Keratinocyte (primary cell): ENCODE results near the gene FBXL13. TPM values are rescaled to one million over a fixed set of nuclear protein-coding genes. Genes with fewer than 3 reads are reported as not detected.

Experiments used
- DNase-seq: peaks from one replicate; pipeline ENCODE4 v3.0.0-alpha.2; 2011; ENCODE audit warnings: low read depth, missing footprints, low spot score
- FAIRE-seq: peaks from 2 replicates; lab custom pipeline; 2011; peaks lifted over from hg19 to GRCh38; lab: Jason Lieb, UNC
- H2AFZ ChIP-seq: 2 replicates; pipeline ENCODE4 v1.6.0; 2012; ENCODE audit warnings: low read length, control low read depth, inconsistent platforms; ENCODE audit not compliant: control insufficient read depth
- H3K27ac ChIP-seq: 2 replicates; pipeline ENCODE4 v1.5.1; 2011; ENCODE audit warnings: low read length; ENCODE audit not compliant: control insufficient read depth, insufficient read depth
- H3K27me3 ChIP-seq: 3 replicates; pipeline ENCODE4 v1.6.0; 2011; ENCODE audit warnings: low read length; ENCODE audit not compliant: control insufficient read depth, insufficient read depth; ENCODE audit errors: extremely low read depth
- H3K36me3 ChIP-seq, 2 experiments: 2 replicates in 1 of 2; 3 replicates in 1 of 2; pipeline ENCODE4 v1.5.1; 2011; ENCODE audit warnings: low read length in 2 of 2, mild to moderate bottlenecking in 1 of 2; ENCODE audit not compliant: control insufficient read depth in 2 of 2, insufficient read depth in 2 of 2; ENCODE audit errors: extremely low read depth in 1 of 2
- H3K4me1 ChIP-seq: 3 replicates; pipeline ENCODE4 v1.5.1; 2011; ENCODE audit warnings: low read length; ENCODE audit not compliant: control insufficient read depth, insufficient read depth; ENCODE audit errors: extremely low read depth
- H3K4me2 ChIP-seq: 3 replicates; pipeline ENCODE4 v1.6.0; 2011; ENCODE audit warnings: low read depth, low read length; ENCODE audit not compliant: control insufficient read depth, insufficient read depth; ENCODE audit errors: extremely low read depth
- H3K4me3 ChIP-seq, 3 experiments: fragments of 200-600 bp in 1 of 3; sonication (generic) in 1 of 3; 2 replicates in 2 of 3; 3 replicates in 1 of 3; pipeline ENCODE4 v1.5.1; 2011 to 2016; ENCODE audit warnings: low read length in 3 of 3, mild to moderate bottlenecking in 3 of 3, control low read depth in 2 of 3, inconsistent platforms in 1 of 3, low read depth in 1 of 3, mixed read lengths in 1 of 3, mixed run types in 1 of 3, moderate library complexity in 1 of 3; ENCODE audit not compliant: control insufficient read depth in 2 of 3, insufficient read depth in 2 of 3; ENCODE audit errors: extremely low read depth in 1 of 3
- H3K79me2 ChIP-seq: 2 replicates; pipeline ENCODE4 v1.6.0; 2012; ENCODE audit warnings: low read length; ENCODE audit not compliant: control insufficient read depth, insufficient read depth
- H3K9ac ChIP-seq: 3 replicates; pipeline ENCODE4 v1.6.0; 2011; ENCODE audit warnings: low read length; ENCODE audit not compliant: control insufficient read depth, insufficient read depth; ENCODE audit errors: extremely low read depth
- H3K9me1 ChIP-seq: 3 replicates; pipeline ENCODE4 v1.6.0; 2011; ENCODE audit warnings: low read length; ENCODE audit not compliant: control insufficient read depth, insufficient read depth; ENCODE audit errors: extremely low read depth
- H3K9me3 ChIP-seq: 2 replicates; pipeline ENCODE4 v1.5.1; 2012; ENCODE audit warnings: low read depth, low read length; ENCODE audit not compliant: control insufficient read depth
- H4K20me1 ChIP-seq: 3 replicates; pipeline ENCODE4 v1.6.0; 2011; ENCODE audit warnings: low read length; ENCODE audit not compliant: control insufficient read depth, insufficient read depth; ENCODE audit errors: extremely low read depth
- EZH2 ChIP-seq: IDR thresholded peaks from one replicate; pipeline ENCODE4 v1.6.1; 2012; ENCODE audit warnings: inconsistent platforms, mild to moderate bottlenecking, low read length, moderate library complexity
- dilution Hi-C: fragments of 300-500 bp; cut with MboI; formaldehyde crosslinking; loops from one replicate; pipeline ENCODE4 v1.7.0; 2020; ENCODE audit warnings: low sequenced_read_pairs; ENCODE audit not compliant: extremely low pct_ligation_motif_present
- polyA plus RNA-seq, 5 experiments: library from polyadenylated mRNA; depleted of rRNA in 3 of 5; stranded (reverse) in 3 of 5; stranded (forward) in 1 of 5; unstranded in 1 of 5; fragments of >200 nt; gene quantifications; 1 replicate in 1 of 5; 2 replicates in 3 of 5; 3 replicates in 1 of 5; pipeline versions ENCODE4 v1.2.1 to v1.2.3, GENCODE V29; 2011 to 2012; ENCODE audit warnings: missing spikeins in 2 of 5, low read depth in 1 of 5, low replicate concordance in 1 of 5
- TF ChIP-seq, protein P1 (sequence below), 3 experiments: IDR thresholded peaks in 1 of 3; conservative IDR thresholded peaks in 1 of 3; optimal IDR thresholded peaks in 1 of 3; 2 replicates in 2 of 3; 3 replicates in 1 of 3; pipeline versions ENCODE3 to v1.5.1; 2011; ENCODE audit warnings: low read length in 3 of 3, mild to moderate bottlenecking in 3 of 3, moderate library complexity in 2 of 3, control low read depth in 1 of 3, inconsistent platforms in 1 of 3; ENCODE audit not compliant: insufficient read depth in 2 of 3; ENCODE audit errors: extremely low read depth in 1 of 3

FBXL13 gene
- polyA plus RNA-seq, 1 donor (not counting 4 experiments of a cell fraction or from before 2014, with no cell fraction given) = 0.20 TPM

DNA sequence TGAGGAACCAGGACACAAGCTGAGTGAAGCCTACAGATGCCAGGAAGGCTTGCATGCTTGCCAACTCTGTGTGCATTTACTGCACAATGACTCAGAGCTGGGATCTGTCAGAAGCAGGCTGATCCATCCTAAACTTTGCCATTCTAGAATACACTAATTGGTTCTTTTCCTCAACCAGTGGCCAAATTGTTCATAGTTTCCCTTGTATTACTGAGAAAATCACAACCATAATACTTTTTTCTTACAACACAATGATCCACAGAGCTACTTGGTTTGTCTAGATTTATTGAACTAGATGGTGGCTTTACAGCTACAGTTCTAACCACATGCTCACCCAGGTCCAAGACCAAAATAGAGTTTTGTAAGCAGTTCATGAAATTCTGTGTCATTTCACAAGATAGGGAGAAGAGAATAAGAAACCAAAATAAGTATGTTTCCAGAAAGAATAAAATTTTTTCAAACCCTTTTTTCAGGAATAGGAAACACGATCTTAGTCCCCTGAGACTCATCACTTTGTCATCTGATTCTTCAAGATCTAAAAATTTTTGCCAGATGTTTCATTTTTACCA lies 182.8 kb downstream of the FBXL13 start:
- no peak overlapping the region for H3K27ac ChIP-seq
- H3K9me3 ChIP-seq = no peaks in the 10 kb centered on the region
- TF ChIP-seq, protein P1, sequence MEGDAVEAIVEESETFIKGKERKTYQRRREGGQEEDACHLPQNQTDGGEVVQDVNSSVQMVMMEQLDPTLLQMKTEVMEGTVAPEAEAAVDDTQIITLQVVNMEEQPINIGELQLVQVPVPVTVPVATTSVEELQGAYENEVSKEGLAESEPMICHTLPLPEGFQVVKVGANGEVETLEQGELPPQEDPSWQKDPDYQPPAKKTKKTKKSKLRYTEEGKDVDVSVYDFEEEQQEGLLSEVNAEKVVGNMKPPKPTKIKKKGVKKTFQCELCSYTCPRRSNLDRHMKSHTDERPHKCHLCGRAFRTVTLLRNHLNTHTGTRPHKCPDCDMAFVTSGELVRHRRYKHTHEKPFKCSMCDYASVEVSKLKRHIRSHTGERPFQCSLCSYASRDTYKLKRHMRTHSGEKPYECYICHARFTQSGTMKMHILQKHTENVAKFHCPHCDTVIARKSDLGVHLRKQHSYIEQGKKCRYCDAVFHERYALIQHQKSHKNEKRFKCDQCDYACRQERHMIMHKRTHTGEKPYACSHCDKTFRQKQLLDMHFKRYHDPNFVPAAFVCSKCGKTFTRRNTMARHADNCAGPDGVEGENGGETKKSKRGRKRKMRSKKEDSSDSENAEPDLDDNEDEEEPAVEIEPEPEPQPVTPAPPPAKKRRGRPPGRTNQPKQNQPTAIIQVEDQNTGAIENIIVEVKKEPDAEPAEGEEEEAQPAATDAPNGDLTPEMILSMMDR (optimal IDR thresholded peaks at IDR 0.05 in 1 of 3, IDR thresholded peaks at IDR 0.05 in 1 of 3, conservative IDR thresholded peaks at IDR 0.05 in 1 of 3; ENCODE audit: extremely low read depth in 1 of 3, insufficient read depth in 2 of 3, low read length in 3 of 3) = no peak
- TF ChIP-seq EZH2 = no peak
- no peak for DNase-seq
- FAIRE-seq = peak; percentile 77
- dilution Hi-C loops = no loop called here
- H3K79me2 ChIP-seq = no peaks in the 10 kb centered on the region
- H3K4me1 ChIP-seq = peaks cover 21% of the 10 kb centered on the region
- H3K27me3 ChIP-seq = no peaks in the 10 kb centered on the region
- no peak overlapping the region for H3K9ac ChIP-seq
- H3K36me3 ChIP-seq = no peaks in the 10 kb centered on the region
- H2AFZ ChIP-seq = no peak overlapping the region
- peak overlapping the region; percentile 56 for H3K4me2 ChIP-seq
- H3K9me1 ChIP-seq = no peaks in the 10 kb centered on the region
- no peak overlapping the region for H3K4me3 ChIP-seq
- H4K20me1 ChIP-seq = no peaks in the 10 kb centered on the region

DNA sequence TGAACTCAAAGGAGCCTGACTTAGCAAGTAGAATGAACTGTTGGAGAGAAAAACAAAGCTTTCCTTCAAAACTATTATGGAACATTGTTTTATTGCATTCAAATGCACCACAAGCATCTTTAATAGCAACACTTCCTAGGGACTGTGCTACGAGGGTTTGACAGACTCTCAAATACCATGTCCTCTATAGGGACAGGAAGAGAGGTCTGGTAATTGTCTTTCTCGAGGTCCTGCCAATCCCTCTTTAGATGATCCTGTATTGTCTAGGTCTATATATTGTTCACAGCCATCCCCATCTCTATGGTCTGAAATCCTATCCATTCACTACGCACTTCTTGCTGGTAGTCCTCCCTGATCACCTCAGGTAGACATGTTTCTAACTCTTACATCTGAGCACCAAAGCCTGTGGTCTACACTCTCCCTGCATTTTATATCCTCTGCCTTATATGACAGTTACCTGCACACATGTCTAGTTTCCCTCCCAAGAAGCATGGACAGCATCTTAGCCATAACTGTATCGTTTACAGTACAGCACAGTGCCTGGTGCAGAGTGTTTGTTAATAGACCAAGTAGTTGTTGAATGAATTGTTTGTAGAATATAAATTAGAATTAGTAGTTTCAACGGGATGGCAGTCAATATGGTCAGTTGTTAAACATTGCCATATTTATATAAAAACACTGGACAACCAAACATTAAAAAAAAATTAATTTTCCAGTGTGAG lies 183.5 kb downstream of the FBXL13 start:
- no peak overlapping the region for H2AFZ ChIP-seq
- peaks cover 21% of the 10 kb centered on the region for H3K4me1 ChIP-seq
- H3K79me2 ChIP-seq = no peaks in the 10 kb centered on the region
- H3K4me2 ChIP-seq = no peak overlapping the region
- dilution Hi-C loops = no loop called here
- H3K9me1 ChIP-seq = no peaks in the 10 kb centered on the region
- H3K9me3 ChIP-seq = no peaks in the 10 kb centered on the region
- DNase-seq (no peak), FAIRE-seq (no peak)
- H3K27ac ChIP-seq = no peak overlapping the region
- no peaks in the 10 kb centered on the region for H4K20me1 ChIP-seq
- no peak overlapping the region for H3K9ac ChIP-seq
- no peaks in the 10 kb centered on the region for H3K27me3 ChIP-seq
- TF ChIP-seq, protein P1 (optimal IDR thresholded peaks at IDR 0.05 in 1 of 3, IDR thresholded peaks at IDR 0.05 in 1 of 3, conservative IDR thresholded peaks at IDR 0.05 in 1 of 3; ENCODE audit: extremely low read depth in 1 of 3, insufficient read depth in 2 of 3, low read length in 3 of 3) = no peak
- no peak for TF ChIP-seq EZH2
- no peaks in the 10 kb centered on the region for H3K36me3 ChIP-seq
- no peak overlapping the region for H3K4me3 ChIP-seq
